SJCRH30 (cell line): Measurements from ENCODE around the gene PRKN. TPM values are rescaled to one million over a fixed set of nuclear protein-coding genes. Genes with fewer than 3 reads are reported as not detected.

ENCODE experiments used
- DNase-seq, 2 experiments: peaks; one replicate each; pipeline ENCODE4 v3.0.0-alpha.2; 2015 to 2020
- H3K27ac ChIP-seq: fragments of 250-450 bp; sonication (Bioruptor Pico); 2 replicates; pipeline ENCODE4 v1.5.1; 2020; ENCODE audit warnings: mild to moderate bottlenecking, moderate library complexity
- H3K27me3 ChIP-seq: fragments of 250-450 bp; sonication (Bioruptor Pico); 2 replicates; pipeline ENCODE4 v1.5.1; 2020; ENCODE audit warnings: mild to moderate bottlenecking, moderate library complexity
- H3K36me3 ChIP-seq: fragments of 250-450 bp; sonication (Bioruptor Pico); 2 replicates; pipeline ENCODE4 v1.5.1; 2020; ENCODE audit warnings: mild to moderate bottlenecking, moderate library complexity
- H3K4me1 ChIP-seq: fragments of 250-450 bp; sonication (Bioruptor Pico); 2 replicates; pipeline ENCODE4 v1.5.1; 2020; ENCODE audit warnings: mild to moderate bottlenecking, moderate library complexity
- H3K4me3 ChIP-seq: fragments of 250-450 bp; sonication (Bioruptor Pico); 2 replicates; pipeline ENCODE4 v1.5.1; 2020; ENCODE audit warnings: mild to moderate bottlenecking, moderate library complexity
- H3K9me3 ChIP-seq: fragments of 250-450 bp; sonication (Bioruptor Pico); replicated peaks from 2 replicates; pipeline ENCODE4 v1.5.1; 2020; ENCODE audit warnings: mild to moderate bottlenecking, moderate library complexity
- total RNA-seq: library from RNA; depleted of rRNA; stranded (reverse); fragments of >200 nt; shearing (Covaris generic); gene quantifications from 2 replicates; pipeline ENCODE4 v1.2.3, GENCODE V29; 2014; rRNA removed

The PRKN gene
- total RNA-seq, 1 experiment from 2014 or later: not detected

DNA sequence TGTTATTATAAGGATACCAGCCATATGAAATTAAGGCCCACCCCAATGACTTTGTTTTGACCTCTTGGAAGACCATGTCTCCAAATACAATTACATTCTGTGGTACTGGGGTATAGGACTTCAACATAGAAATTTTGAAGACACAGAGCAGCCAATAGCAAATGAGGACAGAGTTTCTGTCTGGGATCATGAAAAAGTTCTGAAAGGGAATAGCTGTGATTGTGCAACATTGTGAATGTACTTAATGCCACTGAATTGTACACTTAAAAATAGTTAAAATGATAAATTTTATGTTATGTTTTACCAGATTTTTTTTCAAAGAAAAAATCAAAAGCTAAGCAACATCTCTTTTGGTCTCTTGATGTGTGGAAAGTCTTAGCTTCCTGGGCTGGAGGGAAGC is 1426.7 kb downstream of the PRKN start:
- Histone ChIP-seq H3K27me3 (no peaks in the 10 kb centered on the region), H3K4me1 (no peaks in the 10 kb centered on the region), H3K9me3 (0 out of 2 replicates have a peak, but pooled peaks cover 5% of the 10 kb centered on the region), H3K27ac (no peak overlapping the region), H3K36me3 (no peaks in the 10 kb centered on the region), H3K4me3 (no peak overlapping the region)
- DNase-seq: no peak

GRCh38 chr6:161299726-161300125 is 1427.8 kb downstream of the PRKN start:
- Histone ChIP-seq H3K27me3 (no peaks in the 10 kb centered on the region), H3K36me3 (no peaks in the 10 kb centered on the region), H3K9me3 (0 out of 2 replicates have a peak, but pooled peaks cover 5% of the 10 kb centered on the region), H3K4me1 (no peaks in the 10 kb centered on the region), H3K4me3 (no peak overlapping the region), H3K27ac (no peak overlapping the region)
- DNase-seq: no peak

Other genes with a start within 250 kb of the PRKN start
- gene PACRG, start 208 bp upstream of the PRKN start, total RNA-seq: not detected in 2 replicates